ENCODE measurements around the gene FBXL14.
A peak's percentile ranks its signal among the peaks of the same experiment; 100 is the strongest.

The FBXL14 gene

DNA sequence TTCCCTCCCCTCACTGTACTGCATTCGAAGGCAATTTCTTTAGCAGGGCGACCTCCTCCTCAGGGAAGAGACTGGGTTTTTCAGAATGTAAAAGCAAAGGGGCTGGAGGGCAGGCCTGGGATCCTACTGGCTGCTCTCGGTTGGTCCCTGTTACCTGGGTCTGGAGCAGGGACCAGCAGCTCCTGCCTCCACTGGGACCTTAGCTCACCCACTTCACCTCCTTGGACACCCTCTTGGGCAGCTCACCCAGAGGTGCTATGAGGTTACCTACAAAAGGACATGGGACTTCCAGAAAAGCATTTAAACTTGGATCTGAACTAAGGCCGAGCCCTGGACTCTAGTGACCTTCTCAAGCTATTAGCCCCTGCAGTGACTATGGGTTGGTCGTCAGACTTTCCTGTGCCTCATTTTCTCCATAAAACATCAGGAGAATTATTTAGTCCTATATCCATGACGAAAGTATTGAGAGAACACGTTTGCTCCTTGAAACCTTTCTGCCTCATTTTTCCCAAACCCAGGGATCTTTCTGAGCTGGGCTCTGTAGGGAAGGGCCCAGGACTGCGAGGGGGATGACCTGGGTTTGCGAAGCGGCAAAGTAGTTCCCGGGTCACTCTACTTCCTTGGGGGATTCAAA lies 65.0 kb downstream of the FBXL14 start:
- DNase-seq (ENCODE audit: extremely low read depth, insufficient read length), result no peak
- TF ChIP-seq, protein P1, sequence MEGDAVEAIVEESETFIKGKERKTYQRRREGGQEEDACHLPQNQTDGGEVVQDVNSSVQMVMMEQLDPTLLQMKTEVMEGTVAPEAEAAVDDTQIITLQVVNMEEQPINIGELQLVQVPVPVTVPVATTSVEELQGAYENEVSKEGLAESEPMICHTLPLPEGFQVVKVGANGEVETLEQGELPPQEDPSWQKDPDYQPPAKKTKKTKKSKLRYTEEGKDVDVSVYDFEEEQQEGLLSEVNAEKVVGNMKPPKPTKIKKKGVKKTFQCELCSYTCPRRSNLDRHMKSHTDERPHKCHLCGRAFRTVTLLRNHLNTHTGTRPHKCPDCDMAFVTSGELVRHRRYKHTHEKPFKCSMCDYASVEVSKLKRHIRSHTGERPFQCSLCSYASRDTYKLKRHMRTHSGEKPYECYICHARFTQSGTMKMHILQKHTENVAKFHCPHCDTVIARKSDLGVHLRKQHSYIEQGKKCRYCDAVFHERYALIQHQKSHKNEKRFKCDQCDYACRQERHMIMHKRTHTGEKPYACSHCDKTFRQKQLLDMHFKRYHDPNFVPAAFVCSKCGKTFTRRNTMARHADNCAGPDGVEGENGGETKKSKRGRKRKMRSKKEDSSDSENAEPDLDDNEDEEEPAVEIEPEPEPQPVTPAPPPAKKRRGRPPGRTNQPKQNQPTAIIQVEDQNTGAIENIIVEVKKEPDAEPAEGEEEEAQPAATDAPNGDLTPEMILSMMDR (IDR thresholded peaks at IDR 0.05; ENCODE audit: insufficient read depth, low read length, poor library complexity, severe bottlenecking), result no peak
- Histone ChIP-seq H3K4me3 (replicated peaks; ENCODE audit: low read depth, low read length) (peak overlapping the region; percentile 58), H3K27me3 (replicated peaks; ENCODE audit: control insufficient read depth, insufficient read depth, low read length) (no peaks in the 10 kb centered on the region), H3K36me3 (ENCODE audit: control insufficient read depth, insufficient read depth, low read length) (no peaks in the 10 kb centered on the region; the same call in 1 of the 2 replicates)

DNA sequence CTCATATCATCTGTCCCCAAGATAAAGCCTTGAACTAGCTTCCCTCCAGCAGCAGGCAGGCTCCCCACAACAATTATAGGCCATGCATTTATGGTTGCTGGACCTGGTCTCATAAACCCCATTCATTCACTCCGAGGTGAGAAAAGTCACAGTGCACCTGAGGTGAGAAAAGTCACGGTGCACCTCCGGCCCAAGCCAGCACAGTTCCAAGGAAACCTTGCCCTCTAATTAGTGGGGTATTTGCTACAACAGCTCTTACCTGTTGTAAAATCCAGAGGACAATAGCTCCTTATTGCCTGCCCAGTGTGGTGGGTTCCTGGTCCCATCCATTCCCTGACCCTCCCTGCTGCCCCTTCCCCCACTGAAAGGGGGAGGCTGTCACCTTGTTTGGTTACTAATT lies 65.6 kb downstream of the FBXL14 start:
- DNase-seq (ENCODE audit: extremely low read depth, insufficient read length), result no peak
- no peak overlapping the region for H3K4me3 ChIP-seq (replicated peaks; ENCODE audit: low read depth, low read length)
- TF ChIP-seq, protein P1 (IDR thresholded peaks at IDR 0.05; ENCODE audit: insufficient read depth, low read length, poor library complexity, severe bottlenecking), result no peak
- H3K36me3 ChIP-seq (ENCODE audit: control insufficient read depth, insufficient read depth, low read length), result no peaks in the 10 kb centered on the region; the same call in 1 of the 2 replicates
- H3K27me3 ChIP-seq (replicated peaks; ENCODE audit: control insufficient read depth, insufficient read depth, low read length), result no peaks in the 10 kb centered on the region

DNA sequence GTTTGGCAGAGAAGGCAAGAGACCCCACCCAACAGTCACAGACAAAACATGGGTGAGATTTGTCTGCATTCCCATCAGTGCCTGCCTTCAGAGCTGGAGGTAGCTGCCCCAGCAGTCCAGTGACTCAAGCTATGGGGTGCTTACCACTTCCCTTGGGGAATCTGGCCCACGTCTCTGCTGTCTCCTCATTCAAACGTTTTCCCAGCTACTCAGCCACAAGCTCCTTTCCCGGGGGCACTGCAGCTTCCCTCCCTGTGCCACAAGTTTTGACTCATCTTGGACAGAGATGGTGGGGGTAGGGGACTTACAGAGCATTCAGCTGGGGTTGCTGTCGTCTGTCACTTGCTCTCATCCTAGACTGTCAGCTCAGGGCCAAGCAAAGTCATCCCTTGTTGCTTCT lies 66.6 kb downstream of the FBXL14 start:
- Histone ChIP-seq H3K36me3 (ENCODE audit: control insufficient read depth, insufficient read depth, low read length) (no peaks in the 10 kb centered on the region; the same call in 1 of the 2 replicates), H3K4me3 (replicated peaks; ENCODE audit: low read depth, low read length) (no peak overlapping the region), H3K27me3 (replicated peaks; ENCODE audit: control insufficient read depth, insufficient read depth, low read length) (no peaks in the 10 kb centered on the region)
- no peak for DNase-seq (ENCODE audit: extremely low read depth, insufficient read length)
- TF ChIP-seq, protein P1 (IDR thresholded peaks at IDR 0.05; ENCODE audit: insufficient read depth, low read length, poor library complexity, severe bottlenecking), result no peak

DNA sequence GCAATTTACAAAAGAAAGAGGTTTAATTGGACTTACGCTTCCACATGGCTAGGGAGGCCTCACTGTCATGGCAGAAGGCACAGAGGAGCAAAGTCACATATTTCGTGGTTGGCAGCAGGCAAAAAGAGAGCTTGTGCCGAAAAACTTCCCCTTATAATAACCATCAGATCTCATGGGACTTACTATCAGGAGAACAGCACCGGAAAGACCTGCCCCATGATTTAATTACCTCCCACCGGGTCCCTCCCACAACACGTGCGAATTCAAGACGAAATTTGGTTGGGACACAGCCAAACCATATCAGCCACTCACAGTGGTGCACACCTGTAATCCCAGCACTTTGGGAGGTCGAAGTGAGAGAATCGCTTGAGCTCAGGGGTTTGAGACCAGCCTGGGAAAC lies 68.5 kb downstream of the FBXL14 start:
- H3K27me3 ChIP-seq (replicated peaks; ENCODE audit: control insufficient read depth, insufficient read depth, low read length), result no peaks in the 10 kb centered on the region
- no peak for DNase-seq (ENCODE audit: extremely low read depth, insufficient read length)

DNA sequence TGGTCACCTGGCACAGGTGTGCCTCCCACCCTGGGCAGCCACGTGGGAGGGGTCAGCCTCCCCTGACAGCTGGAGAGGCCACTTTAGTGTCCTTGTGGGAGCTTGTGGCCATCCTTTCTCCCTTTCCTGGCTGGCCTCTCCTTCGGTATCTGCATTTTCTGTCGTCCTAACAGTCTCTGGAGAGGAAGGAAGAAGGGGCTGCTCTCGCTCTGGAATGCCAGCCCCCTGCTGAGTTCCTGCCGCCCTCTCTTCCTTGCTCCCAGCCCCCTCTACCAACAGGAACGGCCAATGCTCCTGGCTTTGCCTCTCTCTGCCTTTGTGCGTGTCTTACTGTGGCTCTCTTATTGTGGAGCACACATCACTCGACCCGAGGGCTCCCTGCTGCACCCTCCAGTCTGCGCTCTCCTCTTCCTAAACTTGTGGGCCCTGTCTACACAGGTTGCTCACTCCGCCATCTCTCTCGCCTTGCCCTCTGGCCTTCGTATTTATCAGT lies 70.8 kb downstream of the FBXL14 start:
- H3K4me3 ChIP-seq (replicated peaks; ENCODE audit: low read depth, low read length), result no peak overlapping the region
- H3K27me3 ChIP-seq (replicated peaks; ENCODE audit: control insufficient read depth, insufficient read depth, low read length), result no peaks in the 10 kb centered on the region
- TF ChIP-seq, protein P1 (IDR thresholded peaks at IDR 0.05; ENCODE audit: insufficient read depth, low read length, poor library complexity, severe bottlenecking), result no peak
- no peaks in the 10 kb centered on the region; the same call in 1 of the 2 replicates for H3K36me3 ChIP-seq (ENCODE audit: control insufficient read depth, insufficient read depth, low read length)
- no peak for DNase-seq (ENCODE audit: extremely low read depth, insufficient read length)

More for the DNA sequence above, 68.5 kb downstream of the FBXL14 start:
- TF ChIP-seq, protein P1 (IDR thresholded peaks at IDR 0.05; ENCODE audit: insufficient read depth, low read length, poor library complexity, severe bottlenecking), result no peak
- Histone ChIP-seq H3K36me3 (ENCODE audit: control insufficient read depth, insufficient read depth, low read length) (no peaks in the 10 kb centered on the region; the same call in 1 of the 2 replicates), H3K4me3 (replicated peaks; ENCODE audit: low read depth, low read length) (no peak overlapping the region)
